ENCODE measurements around the gene ASB15.
"Not testable (repeated sequence)": the region's sequence is repeated elsewhere in the genome, so short reads cannot be mapped to it uniquely, and the experiment has no call there.

Gene ASB15

GRCh38 chr7:123601530-123601929 lies at the start of gene ASB15:
Gene ASB15 (plus strand): TSS chr7:123601821. CDS start chr7:123614503, 12,682 bp downstream.
- no peak for DNase-seq (ENCODE audit: low read depth)

GRCh38 chr7:123552134-123552533 lies 49.5 kb upstream of the ASB15 start:
- DNase-seq (ENCODE audit: low read depth) = not testable (repeated sequence)

- DNase-seq (ENCODE audit: low read depth) = no peak
These were observed 49.0 kb upstream of the ASB15 start for GRCh38 chr7:123552641-123553040.

- DNase-seq (ENCODE audit: low read depth) = no peak
These were observed 48.5 kb upstream of the ASB15 start for GRCh38 chr7:123553159-123553558.

- no peak for DNase-seq (ENCODE audit: low read depth)
These were observed 46.1 kb upstream of the ASB15 start for GRCh38 chr7:123555484-123555883.

- DNase-seq (ENCODE audit: low read depth) = no peak
These were observed 44.6 kb upstream of the ASB15 start for GRCh38 chr7:123557016-123557397.

- DNase-seq (ENCODE audit: low read depth) = peak; percentile 97
These were observed 44.0 kb upstream of the ASB15 start, which contains the start of gene NDUFA5 for GRCh38 chr7:123557398-123558288. Gene NDUFA5 (minus strand): TSS chr7:123557818. CDS start chr7:123557795, 23 bp downstream.

- no peak for DNase-seq (ENCODE audit: low read depth)
These were observed 43.2 kb upstream of the ASB15 start for GRCh38 chr7:123558289-123558874.

- DNase-seq (ENCODE audit: low read depth) = no peak
These were observed 39.5 kb upstream of the ASB15 start for GRCh38 chr7:123562121-123562520.

- DNase-seq (ENCODE audit: low read depth) = no peak
These were observed 32.1 kb upstream of the ASB15 start for GRCh38 chr7:123569352-123570010.

GRCh38 chr7:123570390-123571182 lies 31.0 kb upstream of the ASB15 start:
- no peak for DNase-seq (ENCODE audit: low read depth)

GRCh38 chr7:123571187-123571586 lies 30.4 kb upstream of the ASB15 start:
- DNase-seq (ENCODE audit: low read depth) = no peak

- DNase-seq (ENCODE audit: low read depth) = no peak
These were observed 29.9 kb upstream of the ASB15 start for GRCh38 chr7:123571684-123572083.

- DNase-seq (ENCODE audit: low read depth) = no peak
These were observed 28.3 kb upstream of the ASB15 start for GRCh38 chr7:123573341-123573740.

GRCh38 chr7:123573896-123574467 lies 27.6 kb upstream of the ASB15 start:
- no peak for DNase-seq (ENCODE audit: low read depth)

- no peak for DNase-seq (ENCODE audit: low read depth)
These were observed 22.2 kb upstream of the ASB15 start for GRCh38 chr7:123579416-123579815.

- DNase-seq (ENCODE audit: low read depth) = no peak
These were observed 21.0 kb upstream of the ASB15 start for GRCh38 chr7:123580406-123581161.

- DNase-seq (ENCODE audit: low read depth) = no peak
These were observed 20.5 kb upstream of the ASB15 start for GRCh38 chr7:123581162-123581459.

- DNase-seq (ENCODE audit: low read depth) = no peak
These were observed 17.8 kb upstream of the ASB15 start for GRCh38 chr7:123583821-123584220.

GRCh38 chr7:123588376-123588775 lies 13.2 kb upstream of the ASB15 start:
- DNase-seq (ENCODE audit: low read depth) = no peak

GRCh38 chr7:123594813-123595241 lies 6.8 kb upstream of the ASB15 start:
- DNase-seq (ENCODE audit: low read depth) = no peak

Data from stimulated activated CD4-positive, alpha-beta T cell treated with anti-CD3 and anti-CD28 coated beads, Interleukin-2, amount 100 ng/mL, for 4 hours (primary cell).